MCF 10A (cell line): ENCODE measurements around the gene MTERF4. TPM values are rescaled to one million over a fixed set of nuclear protein-coding genes. Genes with fewer than 3 reads are reported as not detected.

ENCODE experiments used
- BruUV-seq: library from RNA; stranded (reverse); fragments of 400-500 nt; replicated peaks from 2 replicates; lab custom pipeline; 2021; lab: Mats Ljungman, UMichigan
- CTCF ChIA-PET: fragments of 300-600 bp; sonication (Branson Sonifier 250); formaldehyde crosslinking; extraction: SDS; loops from one replicate; lab custom pipeline; 2021; ENCODE audit warnings: antibody characterized with exemption, inconsistent platforms; lab: Yijun Ruan, JAX
- POLR2A ChIA-PET: fragments of 300-600, 350-650 bp; sonication (Branson Sonifier 250); formaldehyde crosslinking; extraction: SDS; loops from one replicate; lab custom pipeline; 2020; ENCODE audit warnings: antibody characterized with exemption, inconsistent platforms; lab: Yijun Ruan, JAX
- DNase-seq: peaks from one replicate; pipeline ENCODE4 v3.0.0-alpha.2; 2018; ENCODE audit not compliant: unreplicated experiment
- H3K27ac Mint-ChIP-seq: one replicate; pipeline ENCODE4 v1.8.0; 2022; ENCODE audit warnings: mild to moderate bottlenecking, low read depth, mixed read lengths; ENCODE audit not compliant: unreplicated experiment
- H3K27me3 Mint-ChIP-seq: one replicate; pipeline ENCODE4 v1.8.0; 2022; ENCODE audit warnings: mixed read lengths; ENCODE audit not compliant: insufficient read depth, unreplicated experiment
- H3K36me3 Mint-ChIP-seq: one replicate; pipeline ENCODE4 v1.8.0; 2022; ENCODE audit warnings: mild to moderate bottlenecking, moderate library complexity, mixed read lengths; ENCODE audit not compliant: insufficient read depth, unreplicated experiment
- H3K4me1 Mint-ChIP-seq: one replicate; pipeline ENCODE4 v1.8.0; 2022; ENCODE audit warnings: mixed read lengths; ENCODE audit not compliant: insufficient read depth, unreplicated experiment
- H3K4me3 Mint-ChIP-seq: one replicate; pipeline ENCODE4 v1.8.0; 2022; ENCODE audit warnings: mild to moderate bottlenecking, moderate library complexity, mixed read lengths; ENCODE audit not compliant: unreplicated experiment
- H3K9me3 Mint-ChIP-seq: one replicate; pipeline ENCODE4 v1.8.0; 2022; ENCODE audit warnings: mixed read lengths; ENCODE audit not compliant: unreplicated experiment
- CTCF ChIP-seq: fragments of 200-600 bp; IDR thresholded peaks from one replicate; pipeline ENCODE4 v1.8.0; 2022; ENCODE audit warnings: antibody characterized with exemption, mild to moderate bottlenecking; ENCODE audit not compliant: unreplicated experiment
- intact Hi-C: fragments of 100-400 bp; cut with micrococcal nuclease; formaldehyde crosslinking; loops from 2 replicates; pipeline ENCODE4 v1.14.1; 2022
- total RNA-seq: library from RNA; stranded (reverse); gene quantifications from 2 replicates; pipeline ENCODE4 v1.2.3, GENCODE V29; 2022

MTERF4 gene
- total RNA-seq, 1 experiment from 2014 or later = 29.9 TPM

- intact Hi-C loops = no loop called here
- Mint-ChIP-seq H3K4me3 (no peak overlapping the region), H3K9me3 (no peaks in the 10 kb centered on the region), H3K36me3 (peaks cover 10% of the 10 kb centered on the region), H3K27ac (peak overlapping the region; percentile 41), H3K27me3 (no peaks in the 10 kb centered on the region), H3K4me1 (no peaks in the 10 kb centered on the region)
- ChIA-PET POLR2A (no interaction called here), CTCF (no interaction called here)
- no peak for TF ChIP-seq CTCF
- BruUV-seq = no TSS peak
- DNase-seq = no peak
Observed at GRCh38 chr2:241070811-241071676, 31.0 kb downstream of the MTERF4 start.

GRCh38 chr2:241070361-241070760 is 31.7 kb downstream of the MTERF4 start:
- ChIA-PET CTCF (no interaction called here), POLR2A (no interaction called here)
- Mint-ChIP-seq H3K27me3 (no peaks in the 10 kb centered on the region), H3K9me3 (no peaks in the 10 kb centered on the region), H3K4me3 (no peak overlapping the region), H3K36me3 (peaks cover 10% of the 10 kb centered on the region), H3K4me1 (no peaks in the 10 kb centered on the region), H3K27ac (peak overlapping the region; percentile 41)
- no peak for DNase-seq
- intact Hi-C loops = no loop called here
- TF ChIP-seq CTCF = no peak
- no TSS peak for BruUV-seq

DNA sequence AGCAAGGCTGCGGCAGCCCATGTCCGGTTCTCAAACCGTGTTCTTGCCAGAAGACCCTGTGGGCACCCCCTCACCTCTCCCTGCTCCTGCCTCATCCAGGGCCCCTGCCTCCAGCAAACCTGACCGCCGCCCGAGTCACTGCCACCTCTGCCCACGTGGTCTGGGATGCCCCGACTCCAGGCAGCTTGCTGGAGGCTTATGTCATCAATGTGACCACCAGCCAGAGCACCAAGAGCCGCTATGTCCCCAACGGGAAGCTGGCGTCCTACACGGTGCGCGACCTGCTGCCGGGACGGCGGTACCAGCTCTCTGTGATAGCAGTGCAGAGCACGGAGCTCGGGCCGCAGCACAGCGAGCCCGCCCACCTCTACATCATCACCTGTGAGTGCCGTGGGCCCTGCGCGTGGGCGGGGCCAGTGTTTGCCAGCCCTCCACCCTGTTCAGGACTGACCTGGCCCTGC is 32.2 kb downstream of the MTERF4 start:
- intact Hi-C loops = no loop called here
- POLR2A ChIA-PET = no interaction called here
- Mint-ChIP-seq H3K36me3 (peaks cover 10% of the 10 kb centered on the region), H3K4me1 (no peaks in the 10 kb centered on the region), H3K9me3 (no peaks in the 10 kb centered on the region), H3K27ac (peak overlapping the region; percentile 41), H3K27me3 (no peaks in the 10 kb centered on the region), H3K4me3 (no peak overlapping the region)
- BruUV-seq = no TSS peak
- no peak for DNase-seq
- no peak for TF ChIP-seq CTCF
- CTCF ChIA-PET = no interaction called here

DNA sequence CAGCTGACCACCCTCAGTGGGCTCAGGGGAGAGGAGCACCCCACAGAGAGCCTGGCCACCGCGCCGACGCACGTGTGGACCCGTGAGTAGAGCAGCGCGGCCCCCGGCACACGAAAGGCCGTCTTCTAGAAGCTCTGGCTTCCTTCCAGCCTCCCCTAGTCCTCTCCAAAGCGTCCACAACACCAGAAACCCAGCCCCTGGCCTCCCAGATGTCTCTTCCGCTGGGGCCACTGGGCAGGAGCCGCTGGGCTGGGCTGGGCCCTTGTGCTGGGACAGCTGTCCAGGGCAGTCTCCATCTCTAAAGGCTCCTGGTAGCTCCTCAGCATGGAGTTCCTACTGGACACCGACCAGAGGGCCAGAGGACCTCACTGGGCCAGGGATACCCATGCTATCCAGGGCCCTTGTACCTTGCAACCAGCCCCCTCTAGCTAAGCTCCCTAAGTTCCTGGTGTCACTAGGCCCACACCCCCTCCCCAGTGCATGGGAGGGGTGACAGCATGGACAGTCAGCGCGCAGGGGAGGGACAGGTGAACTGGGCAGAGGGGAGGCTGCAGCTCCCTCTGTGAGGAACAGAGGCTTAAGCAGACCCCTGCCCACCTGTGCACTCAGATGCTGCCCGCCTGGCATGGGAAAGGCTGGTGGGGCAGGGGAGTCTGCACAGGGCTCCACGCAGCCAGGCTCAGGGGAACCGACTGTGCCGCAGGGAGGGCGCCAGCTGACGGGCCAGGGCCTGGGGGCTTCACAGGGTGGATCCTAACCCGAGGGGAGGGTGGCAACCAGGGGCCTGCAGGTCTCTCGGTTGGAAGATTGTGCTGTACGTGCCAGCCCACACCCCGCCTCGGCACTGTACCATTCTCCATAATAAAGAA is 32.9 kb downstream of the MTERF4 start:
- Mint-ChIP-seq H3K27me3 (no peaks in the 10 kb centered on the region), H3K4me3 (no peak overlapping the region)
- CTCF ChIA-PET = interaction anchor here (1.4 kb wide), 1 partner anchor 9 kb away, joined by 7 read pairs; no protein-coding TSS in a partner anchor

More for the DNA sequence above, 32.9 kb downstream of the MTERF4 start:
- Mint-ChIP-seq H3K4me1 (peaks cover 3% of the 10 kb centered on the region), H3K9me3 (no peaks in the 10 kb centered on the region), H3K36me3 (peaks cover 13% of the 10 kb centered on the region), H3K27ac (no peak overlapping the region)
- DNase-seq = no peak
- no TSS peak for BruUV-seq
- intact Hi-C loops = no loop called here
- POLR2A ChIA-PET = interaction anchor here (0.6 kb wide), 1 partner anchor 539 kb away, joined by 3 read pairs; no protein-coding TSS in a partner anchor
- TF ChIP-seq CTCF = no peak
